Vagina (tissue), 2 donors: ENCODE data around the gene CEACAM21. TPM values are rescaled to one million over a fixed set of nuclear protein-coding genes. Genes with fewer than 3 reads are reported as not detected.

Experiments
- DNase-seq, 2 donors: peaks; one replicate each; pipeline ENCODE4 v3.0.0-alpha.2; 2017; ENCODE audit errors: extremely low spot score in 2 of 2
- H3K27ac ChIP-seq: fragments of 200-600 bp; sonication (generic); one replicate; pipeline ENCODE4 v1.5.1; 2019
- H3K27me3 ChIP-seq: fragments of 200-600 bp; sonication (generic); one replicate; pipeline ENCODE4 v1.5.1; 2019
- H3K36me3 ChIP-seq, 2 donors: fragments of 200-600 bp; sonication (generic); one replicate each; pipeline ENCODE4 v1.5.1; 2017 to 2019
- H3K4me1 ChIP-seq: fragments of 200-600 bp; sonication (generic); one replicate; pipeline ENCODE4 v1.5.1; 2019
- H3K4me3 ChIP-seq, 2 donors: fragments of 200-600 bp; sonication (generic); 1 replicate in 1 of 2; 2 replicates in 1 of 2; pipeline ENCODE4 v1.5.1; 2016 to 2019
- H3K9me3 ChIP-seq: fragments of 200-600 bp; sonication (generic); one replicate; pipeline ENCODE4 v1.5.1; 2019
- CTCF ChIP-seq, 3 experiments: fragments of 450-650 bp in 2 of 3; fragments of 200-600 bp in 1 of 3; sonication (generic) in 1 of 3; IDR thresholded peaks; one replicate each; pipeline ENCODE4 v1.5.1; 2017 to 2019; ENCODE audit warnings: antibody characterized with exemption in 3 of 3, mild to moderate bottlenecking in 2 of 3, moderate library complexity in 2 of 3
- POLR2A ChIP-seq, 2 donors: fragments of 450-650 bp; IDR thresholded peaks; one replicate each; pipeline ENCODE4 v1.6.1; 2017; ENCODE audit warnings: antibody characterized with exemption in 2 of 2, mild to moderate bottlenecking in 2 of 2, moderate library complexity in 2 of 2
- POLR2AphosphoS5 ChIP-seq, 2 donors: sonication (generic); formaldehyde crosslinking; IDR thresholded peaks; one replicate each; pipeline ENCODE4 v1.9.0; 2017; ENCODE audit warnings: antibody characterized with exemption in 2 of 2, mild to moderate bottlenecking in 2 of 2, low read depth in 1 of 2; ENCODE audit not compliant: insufficient read depth in 1 of 2
- intact Hi-C: fragments of 100-400 bp; cut with DNase I; formaldehyde crosslinking; loops from one replicate; pipeline ENCODE4 v1.15.1; 2023
- total RNA-seq: library from RNA; depleted of rRNA; stranded (reverse); fragments of >200 nt; gene quantifications from one replicate; pipeline ENCODE4 v1.2.3, GENCODE V29; 2016

The CEACAM21 gene
- not detected for total RNA-seq

GRCh38 chr19:41575998-41576397, at the start of gene CEACAM21:
CEACAM21 (plus strand) TSS chr19:41576166; CDS start chr19:41576275, 109 bp downstream.
- intact Hi-C loops, result no loop called here
- no peak for DNase-seq
- H3K4me1 ChIP-seq, result no peaks in the 10 kb centered on the region
- TF ChIP-seq POLR2A (IDR thresholded peaks at IDR 0.05) (no peak), CTCF (IDR thresholded peaks at IDR 0.05) (no peak), POLR2AphosphoS5 (IDR thresholded peaks at IDR 0.05; ENCODE audit: insufficient read depth in 1 of 2, low read depth in 1 of 2) (no peak)
- H3K36me3 ChIP-seq, result no peaks in the 10 kb centered on the region
- no peak within 1 kb of the TSS for H3K4me3 ChIP-seq
- H3K27me3 ChIP-seq, result no peaks in the 10 kb centered on the region
- no peaks in the 10 kb centered on the region for H3K9me3 ChIP-seq
- no peak within 1 kb of the TSS for H3K27ac ChIP-seq

- no peak overlapping the region for H3K27ac ChIP-seq
- DNase-seq, result no peak
- H3K4me1 ChIP-seq, result peaks cover 13% of the 10 kb centered on the region
- TF ChIP-seq POLR2A (IDR thresholded peaks at IDR 0.05) (no peak), POLR2AphosphoS5 (IDR thresholded peaks at IDR 0.05; ENCODE audit: insufficient read depth in 1 of 2, low read depth in 1 of 2) (no peak), CTCF (IDR thresholded peaks at IDR 0.05) (no peak)
- no peaks in the 10 kb centered on the region for H3K9me3 ChIP-seq
- H3K36me3 ChIP-seq, result no peaks in the 10 kb centered on the region
- H3K27me3 ChIP-seq, result no peaks in the 10 kb centered on the region
- no peak overlapping the region for H3K4me3 ChIP-seq
- intact Hi-C loops, result no loop called here
Observed at GRCh38 chr19:41527089-41527488, 48.9 kb upstream of the CEACAM21 start.

- Histone ChIP-seq H3K27me3 (no peaks in the 10 kb centered on the region), H3K27ac (no peak overlapping the region), H3K4me1 (peaks cover 15% of the 10 kb centered on the region), H3K9me3 (no peaks in the 10 kb centered on the region), H3K36me3 (no peaks in the 10 kb centered on the region), H3K4me3 (no peak overlapping the region)
- TF ChIP-seq POLR2AphosphoS5 (IDR thresholded peaks at IDR 0.05; ENCODE audit: insufficient read depth in 1 of 2, low read depth in 1 of 2) (no peak), CTCF (IDR thresholded peaks at IDR 0.05) (no peak), POLR2A (IDR thresholded peaks at IDR 0.05) (no peak)
- no peak for DNase-seq
- intact Hi-C loops, result no loop called here
Observed at GRCh38 chr19:41528106-41528505, 47.9 kb upstream of the CEACAM21 start.

GRCh38 chr19:41529484-41530183, 46.3 kb upstream of the CEACAM21 start:
- Histone ChIP-seq H3K4me3 (no peak overlapping the region), H3K27ac (no peak overlapping the region), H3K36me3 (no peaks in the 10 kb centered on the region), H3K4me1 (peaks cover 15% of the 10 kb centered on the region), H3K9me3 (no peaks in the 10 kb centered on the region), H3K27me3 (no peaks in the 10 kb centered on the region)
- intact Hi-C loops, result no loop called here
- TF ChIP-seq POLR2AphosphoS5 (IDR thresholded peaks at IDR 0.05; ENCODE audit: insufficient read depth in 1 of 2, low read depth in 1 of 2) (no peak), POLR2A (IDR thresholded peaks at IDR 0.05) (no peak), CTCF (IDR thresholded peaks at IDR 0.05) (no peak)
- DNase-seq, result no peak

GRCh38 chr19:41530184-41530534, 45.8 kb upstream of the CEACAM21 start:
- H3K4me1 ChIP-seq, result peaks cover 15% of the 10 kb centered on the region
- TF ChIP-seq CTCF (IDR thresholded peaks at IDR 0.05), result no peak
- no peak for TF ChIP-seq POLR2AphosphoS5 (IDR thresholded peaks at IDR 0.05; ENCODE audit: insufficient read depth in 1 of 2, low read depth in 1 of 2)
- TF ChIP-seq POLR2A (IDR thresholded peaks at IDR 0.05), result no peak
- intact Hi-C loops, result no loop called here
- H3K36me3 ChIP-seq, result no peaks in the 10 kb centered on the region
- H3K27ac ChIP-seq, result no peak overlapping the region
- no peak overlapping the region for H3K4me3 ChIP-seq
- no peak for DNase-seq
- H3K27me3 ChIP-seq, result no peaks in the 10 kb centered on the region
- no peaks in the 10 kb centered on the region for H3K9me3 ChIP-seq
